HEK293 (cell line): ENCODE results near the gene DLGAP3.

Source experiments
- CTCF ChIA-PET: fragments of 350-600 bp; formaldehyde crosslinking; extraction: SDS; loops from one replicate; lab custom pipeline; 2021; ENCODE audit warnings: antibody characterized with exemption; lab: Yijun Ruan, JAX
- POLR2A ChIA-PET: fragments of 300-600 bp; formaldehyde crosslinking; extraction: SDS; loops from one replicate; lab custom pipeline; 2020; ENCODE audit warnings: antibody characterized with exemption, inconsistent platforms; lab: Yijun Ruan, JAX
- H3K27ac ChIP-seq: fragments of 200-500 bp; sonication (Bioruptor generic); 2 replicates; pipeline ENCODE4 v1.5.1; 2014; ENCODE audit warnings: low read depth, low read length, control low read depth, inconsistent platforms; ENCODE audit errors: extremely low read depth
- H3K36me3 ChIP-seq, 2 experiments: fragments of 200-500 bp in 1 of 2; sonication (Bioruptor generic) in 1 of 2; 1 replicate in 1 of 2; 2 replicates in 1 of 2; pipeline ENCODE4 v1.5.1; 2014 to 2017; ENCODE audit warnings: inconsistent platforms in 2 of 2, low read length in 2 of 2; ENCODE audit not compliant: control insufficient read depth in 2 of 2, insufficient read depth in 1 of 2
- H3K4me1 ChIP-seq: fragments of 200-500 bp; sonication (Bioruptor generic); 2 replicates; pipeline ENCODE4 v1.5.1; 2014; ENCODE audit warnings: mild to moderate bottlenecking, low read length, inconsistent platforms; ENCODE audit not compliant: control insufficient read depth, insufficient read depth
- H3K4me3 ChIP-seq: 2 replicates; pipeline ENCODE4 v1.5.1; 2011; ENCODE audit warnings: low read depth, mild to moderate bottlenecking, control low read depth, low read length, moderate library complexity
- H3K9me3 ChIP-seq: fragments of 200-500 bp; sonication (Bioruptor generic); 2 replicates; pipeline ENCODE4 v1.5.1; 2014; ENCODE audit warnings: low read depth, low read length, inconsistent platforms; ENCODE audit not compliant: control insufficient read depth, insufficient read depth
- ATF2 ChIP-seq: fragments of 450-650 bp; formaldehyde crosslinking; IDR thresholded peaks from 2 replicates; pipeline ENCODE4 v1.5.1; 2016; ENCODE audit warnings: missing biosample characterization, missing genetic modification characterization, low read depth
- BCL6B ChIP-seq: fragments of 450-650 bp; formaldehyde crosslinking; IDR thresholded peaks from 2 replicates; pipeline ENCODE4 v1.5.1; 2017; ENCODE audit warnings: missing biosample characterization, missing genetic modification characterization
- EGR2 ChIP-seq: fragments of 450-650 bp; formaldehyde crosslinking; IDR thresholded peaks from 2 replicates; pipeline ENCODE4 v1.5.1; 2016; ENCODE audit warnings: low read depth, missing biosample characterization, missing genetic modification characterization
- GLI4 ChIP-seq: fragments of 450-650 bp; formaldehyde crosslinking; IDR thresholded peaks from 2 replicates; pipeline ENCODE4 v1.5.1; 2016; ENCODE audit warnings: missing biosample characterization, missing genetic modification characterization
- HOXD13 ChIP-seq: sonication (generic); formaldehyde crosslinking; IDR thresholded peaks from 2 replicates; pipeline ENCODE4 v1.8.0; 2022; ENCODE audit warnings: missing genetic modification reagents, borderline replicate concordance
- INSM2 ChIP-seq: fragments of 450-650 bp; formaldehyde crosslinking; IDR thresholded peaks from 2 replicates; pipeline ENCODE4 v1.5.1; 2016; ENCODE audit warnings: missing biosample characterization, missing genetic modification characterization
- MZF1 ChIP-seq: fragments of 450-650 bp; formaldehyde crosslinking; IDR thresholded peaks from 2 replicates; pipeline ENCODE4 v1.5.1; 2017; ENCODE audit warnings: missing biosample characterization, missing genetic modification characterization, borderline replicate concordance
- PRDM1 ChIP-seq: fragments of 450-650 bp; formaldehyde crosslinking; IDR thresholded peaks from 2 replicates; pipeline ENCODE4; 2016; ENCODE audit warnings: missing biosample characterization, missing genetic modification characterization
- PRDM4 ChIP-seq: fragments of 450-650 bp; formaldehyde crosslinking; IDR thresholded peaks from 2 replicates; pipeline ENCODE4 v1.5.1; 2017; ENCODE audit warnings: missing biosample characterization, missing genetic modification characterization
- SALL2 ChIP-seq: fragments of 450-650 bp; formaldehyde crosslinking; IDR thresholded peaks from 2 replicates; pipeline ENCODE4 v1.5.0; 2017; ENCODE audit warnings: missing biosample characterization, mild to moderate bottlenecking, missing genetic modification characterization, borderline replicate concordance
- SP7 ChIP-seq: fragments of 450-650 bp; formaldehyde crosslinking; IDR thresholded peaks from 2 replicates; pipeline ENCODE4 v1.5.1; 2016; ENCODE audit warnings: missing biosample characterization, missing genetic modification characterization
- ZBTB6 ChIP-seq: fragments of 450-650 bp; formaldehyde crosslinking; IDR thresholded peaks from 2 replicates; pipeline ENCODE4 v1.5.1; 2017; ENCODE audit warnings: missing biosample characterization, missing genetic modification characterization
- ZNF133 ChIP-seq: fragments of 450-650 bp; formaldehyde crosslinking; IDR thresholded peaks from 2 replicates; pipeline ENCODE4 v1.5.1; 2016; ENCODE audit warnings: missing biosample characterization, missing genetic modification characterization
- ZNF169 ChIP-seq: fragments of 450-650 bp; formaldehyde crosslinking; IDR thresholded peaks from 2 replicates; pipeline ENCODE4 v1.5.1; 2016; ENCODE audit warnings: missing biosample characterization, missing genetic modification characterization
- ZNF175 ChIP-seq: fragments of 450-650 bp; formaldehyde crosslinking; IDR thresholded peaks from 2 replicates; pipeline ENCODE4 v1.5.1; 2016; ENCODE audit warnings: missing biosample characterization, missing genetic modification characterization
- ZNF202 ChIP-seq: fragments of 450-650 bp; formaldehyde crosslinking; IDR thresholded peaks from 2 replicates; pipeline ENCODE4 v1.5.1; 2016; ENCODE audit warnings: missing biosample characterization, missing genetic modification characterization, borderline replicate concordance
- ZNF23 ChIP-seq: fragments of 450-650 bp; formaldehyde crosslinking; IDR thresholded peaks from 2 replicates; pipeline ENCODE4 v1.5.1; 2016; ENCODE audit warnings: missing biosample characterization, missing genetic modification characterization, borderline replicate concordance
- ZNF394 ChIP-seq: fragments of 450-650 bp; formaldehyde crosslinking; IDR thresholded peaks from 2 replicates; pipeline ENCODE4 v1.5.1; 2016; ENCODE audit warnings: missing biosample characterization, missing genetic modification characterization, mild to moderate bottlenecking, moderate library complexity, borderline replicate concordance
- ZNF48 ChIP-seq: fragments of 450-650 bp; formaldehyde crosslinking; IDR thresholded peaks from 2 replicates; pipeline ENCODE4 v1.5.1; 2016; ENCODE audit warnings: missing biosample characterization, missing genetic modification characterization
- ZNF514 ChIP-seq: fragments of 450-650 bp; formaldehyde crosslinking; IDR thresholded peaks from 2 replicates; pipeline ENCODE4 v1.5.1; 2016; ENCODE audit warnings: missing biosample characterization, missing genetic modification characterization
- ZNF529 ChIP-seq: fragments of 450-650 bp; formaldehyde crosslinking; IDR thresholded peaks from 2 replicates; pipeline ENCODE4 v1.5.1; 2017; ENCODE audit warnings: missing genetic modification characterization, missing biosample characterization; ENCODE audit not compliant: insufficient replicate concordance
- ZNF549 ChIP-seq: fragments of 450-650 bp; IDR thresholded peaks from 2 replicates; pipeline ENCODE4 v1.5.1; 2018; ENCODE audit warnings: missing biosample characterization, missing genetic modification characterization, mild to moderate bottlenecking, inconsistent platforms, moderate library complexity
- ZNF560 ChIP-seq: fragments of 450-650 bp; formaldehyde crosslinking; IDR thresholded peaks from 2 replicates; pipeline ENCODE4 v1.5.1; 2017; ENCODE audit warnings: missing biosample characterization, missing genetic modification characterization, borderline replicate concordance
- ZNF660 ChIP-seq: fragments of 450-650 bp; IDR thresholded peaks from 2 replicates; pipeline ENCODE4 v1.5.1; 2018; ENCODE audit warnings: missing biosample characterization, mild to moderate bottlenecking, missing genetic modification characterization
- ZNF707 ChIP-seq: fragments of 450-650 bp; formaldehyde crosslinking; IDR thresholded peaks from 2 replicates; pipeline ENCODE4 v1.5.1; 2016; ENCODE audit warnings: missing biosample characterization, missing genetic modification characterization
- ZNF777 ChIP-seq: fragments of 450-650 bp; formaldehyde crosslinking; IDR thresholded peaks from 2 replicates; pipeline ENCODE4 v1.5.1; 2017; ENCODE audit warnings: missing biosample characterization, missing genetic modification characterization, borderline replicate concordance
- ZNF791 ChIP-seq: fragments of 450-650 bp; formaldehyde crosslinking; IDR thresholded peaks from 2 replicates; pipeline ENCODE4 v1.5.1; 2016; ENCODE audit warnings: missing biosample characterization, missing genetic modification characterization
- ZNF837 ChIP-seq: fragments of 450-650 bp; formaldehyde crosslinking; IDR thresholded peaks from 2 replicates; pipeline ENCODE4 v1.5.1; 2016; ENCODE audit warnings: missing biosample characterization, missing genetic modification characterization
- ZXDB ChIP-seq: fragments of 450-650 bp; formaldehyde crosslinking; IDR thresholded peaks from 2 replicates; pipeline ENCODE4 v1.5.1; 2016; ENCODE audit warnings: missing biosample characterization, missing genetic modification characterization

The DLGAP3 gene

GRCh38 chr1:34850382-34850781, 79.1 kb downstream of the DLGAP3 start:
- no peak overlapping the region for H3K27ac ChIP-seq
- CTCF ChIA-PET, result interaction anchor here (0.7 kb wide), 1 partner anchor 81 kb away, joined by 3 read pairs; no protein-coding TSS in a partner anchor
- peaks cover 7 to 47% of the 10 kb centered on the region in 2 experiments; a peak in 2 of 3 replicates for H3K36me3 ChIP-seq
- no peaks in the 10 kb centered on the region for H3K9me3 ChIP-seq
- H3K4me1 ChIP-seq, result no peaks in the 10 kb centered on the region
- no peak overlapping the region for H3K4me3 ChIP-seq
- POLR2A ChIA-PET, result no interaction called here
- TF ChIP-seq ZNF514 (no peak), ZNF23 (tag by site-specific recombination) (no peak), SALL2 (tag by site-specific recombination) (no peak), ZNF791 (tag by site-specific recombination) (no peak), INSM2 (tag by site-specific recombination) (no peak), ZNF837 (tag by site-specific recombination) (no peak), SP7 (no peak), ZNF133 (tag by site-specific recombination) (no peak), MZF1 (tag by site-specific recombination) (no peak), BCL6B (tag by site-specific recombination) (no peak), ZNF777 (tag by site-specific recombination) (no peak), ZNF394 (tag by site-specific recombination) (no peak), ZNF175 (no peak), PRDM1 (tag by site-specific recombination) (no peak), ZNF660 (tag by site-specific recombination) (no peak), HOXD13 (CRISPR knock-in tag) (no peak)
- TF ChIP-seq, all 188 proteins: peak for 0

- CTCF ChIA-PET, result interaction anchor here (1.6 to 2.8 kb wide), 3 partner anchors 13 to 60 kb away, joined by 4 to 13 read pairs (median 7); no protein-coding TSS in a partner anchor
Measured at GRCh38 chr1:34847094-34847493, 82.4 kb downstream of the DLGAP3 start.

More at GRCh38 chr1:34847094-34847493, 82.4 kb downstream of the DLGAP3 start:
- Histone ChIP-seq H3K4me3 (no peak overlapping the region), H3K27ac (no peak overlapping the region), H3K4me1 (no peaks in the 10 kb centered on the region), H3K9me3 (no peaks in the 10 kb centered on the region), H3K36me3 (peaks cover 0 to 22% of the 10 kb centered on the region in 2 experiments; a peak in 2 of 3 replicates)
- POLR2A ChIA-PET, result no interaction called here
- TF ChIP-seq SALL2 (tag by site-specific recombination), result no peak
- no peak for TF ChIP-seq GLI4 (tag by site-specific recombination)
- TF ChIP-seq ZNF169, result no peak
- no peak for TF ChIP-seq ZNF202 (tag by site-specific recombination)
- no peak for TF ChIP-seq PRDM4 (tag by site-specific recombination)
- no peak for TF ChIP-seq ZNF560 (tag by site-specific recombination)
- no peak for TF ChIP-seq EGR2
- TF ChIP-seq ZBTB6 (tag by site-specific recombination), result no peak
- TF ChIP-seq ZNF529, result no peak
- TF ChIP-seq ATF2 (tag by site-specific recombination), result no peak
- TF ChIP-seq ZNF549 (tag by site-specific recombination), result no peak
- no peak for TF ChIP-seq ZNF707 (tag by site-specific recombination)
- TF ChIP-seq ZNF514, result no peak
- TF ChIP-seq ZXDB (tag by site-specific recombination), result no peak
- TF ChIP-seq ZNF48 (tag by site-specific recombination), result no peak
